H1 (cell line): ENCODE results near the gene ACACA. TPM values are rescaled to one million over a fixed set of nuclear protein-coding genes. Genes with fewer than 3 reads are reported as not detected.

Source experiments
- CTCF ChIA-PET: fragments of 300-600 bp; sonication (Branson Sonifier 250); formaldehyde crosslinking; loops from one replicate; lab custom pipeline; 2021; ENCODE audit not compliant: partially characterized antibody; lab: Charles Lee
- POLR2A ChIA-PET: fragments of 300-600 bp; sonication (Branson Sonifier 250); formaldehyde crosslinking; loops from one replicate; lab custom pipeline; 2021; ENCODE audit warnings: inconsistent platforms; ENCODE audit not compliant: partially characterized antibody; lab: Charles Lee
- DNase-seq, 2 experiments: peaks; one replicate each; pipeline versions ENCODE4 v3.0.0 to v3.0.0-alpha.2; 2010 to 2022; ENCODE audit warnings: low spot score in 2 of 2, low read depth in 1 of 2, mixed read lengths in 1 of 2
- FAIRE-seq: peaks from 2 replicates; lab custom pipeline; 2011; peaks lifted over from hg19 to GRCh38; lab: Jason Lieb, UNC
- H2AFZ ChIP-seq: 2 replicates; pipeline ENCODE4 v1.8.1; 2012; ENCODE audit warnings: low read length, inconsistent platforms
- H2AK5ac ChIP-seq: 2 replicates; pipeline ENCODE4 v1.6.1; 2013; ENCODE audit warnings: low read depth, low read length
- H2BK120ac ChIP-seq: replicated peaks from 2 replicates; pipeline ENCODE3; 2013; ENCODE audit warnings: low read depth, low read length, inconsistent platforms
- H2BK12ac ChIP-seq: 2 replicates; pipeline ENCODE4 v1.6.1; 2013; ENCODE audit warnings: low read depth, low read length
- H2BK15ac ChIP-seq: 2 replicates; pipeline ENCODE4 v1.6.1; 2013; ENCODE audit warnings: low read length
- H2BK20ac ChIP-seq: 2 replicates; pipeline ENCODE4 v1.6.1; 2013; ENCODE audit warnings: low read length
- H2BK5ac ChIP-seq: 2 replicates; pipeline ENCODE4 v1.6.1; 2013; ENCODE audit warnings: low read depth, low read length
- H3K14ac ChIP-seq: 2 replicates; pipeline ENCODE4 v1.6.1; 2013; ENCODE audit warnings: inconsistent platforms; ENCODE audit not compliant: insufficient read length
- H3K18ac ChIP-seq: 2 replicates; pipeline ENCODE4 v1.6.1; 2013; ENCODE audit warnings: low read length; ENCODE audit errors: extremely low read depth
- H3K23ac ChIP-seq: 2 replicates; pipeline ENCODE4 v1.6.1; 2013; ENCODE audit warnings: inconsistent platforms; ENCODE audit not compliant: insufficient read length
- H3K23me2 ChIP-seq: 2 replicates; pipeline ENCODE4 v1.6.1; 2013; ENCODE audit warnings: low read depth, low read length
- H3K27ac ChIP-seq: 2 replicates; pipeline ENCODE4 v1.6.1; 2011; ENCODE audit warnings: low read depth, low read length, inconsistent platforms
- H3K27me3 ChIP-seq, 4 experiments: replicated peaks in 1 of 4; 1 replicate in 1 of 4; 2 replicates in 3 of 4; pipeline versions ENCODE4 v1.6.1 to v1.8.1; 2011 to 2013; ENCODE audit warnings: low read length in 3 of 4, mild to moderate bottlenecking in 3 of 4, inconsistent platforms in 2 of 4, mixed read lengths in 2 of 4, moderate library complexity in 1 of 4; ENCODE audit not compliant: control insufficient read depth in 3 of 4, insufficient read depth in 3 of 4; ENCODE audit errors: extremely low read depth in 1 of 4
- H3K36me3 ChIP-seq, 4 experiments: 2 replicates each; pipeline versions ENCODE4 v1.6.1 to v1.8.1; 2011 to 2013; ENCODE audit warnings: mild to moderate bottlenecking in 4 of 4, low read length in 3 of 4, moderate library complexity in 2 of 4, control low read depth in 1 of 4, inconsistent platforms in 1 of 4; ENCODE audit not compliant: insufficient read depth in 4 of 4, control insufficient read depth in 2 of 4
- H3K4ac ChIP-seq: replicated peaks from 2 replicates; pipeline ENCODE3; 2013; ENCODE audit warnings: low read length, low read depth, mixed read lengths, inconsistent platforms; ENCODE audit not compliant: insufficient read length
- H3K4me1 ChIP-seq, 4 experiments: replicated peaks in 1 of 4; 1 replicate in 1 of 4; 2 replicates in 3 of 4; pipeline versions ENCODE4 v1.6.1 to v1.8.1; 2011 to 2013; ENCODE audit warnings: low read length in 3 of 4, inconsistent platforms in 2 of 4, mixed read lengths in 1 of 4; ENCODE audit not compliant: insufficient read depth in 4 of 4, control insufficient read depth in 3 of 4
- H3K4me2 ChIP-seq, 2 experiments: 2 replicates each; pipeline versions ENCODE4 v1.6.1 to v1.8.1; 2011 to 2013; ENCODE audit warnings: low read depth in 2 of 2, low read length in 2 of 2, control low read depth in 1 of 2, inconsistent platforms in 1 of 2, mild to moderate bottlenecking in 1 of 2; ENCODE audit not compliant: insufficient read depth in 1 of 2
- H3K4me3 ChIP-seq, 4 experiments: fragments of 200-600, 300-600 bp in 1 of 4; sonication (generic), shearing (Covaris generic), sonication (Bioruptor Twin) in 1 of 4; 2 replicates each; pipeline versions ENCODE4 v1.5.1 to v1.8.1; 2011 to 2016; ENCODE audit warnings: low read length in 4 of 4, low read depth in 3 of 4, control low read depth in 2 of 4, inconsistent platforms in 2 of 4, mild to moderate bottlenecking in 2 of 4, mixed read lengths in 1 of 4, moderate library complexity in 1 of 4; ENCODE audit not compliant: insufficient read depth in 2 of 4; ENCODE audit errors: extremely low read depth in 1 of 4
- H3K56ac ChIP-seq: replicated peaks from 2 replicates; pipeline ENCODE3; 2013; ENCODE audit warnings: low read depth, mild to moderate bottlenecking, mixed read lengths, low read length, inconsistent platforms; ENCODE audit not compliant: insufficient read length
- H3K79me1 ChIP-seq: 2 replicates; pipeline ENCODE4 v1.6.1; 2013; ENCODE audit warnings: low read depth, low read length, control low read depth
- H3K79me2 ChIP-seq, 2 experiments: 2 replicates each; pipeline versions ENCODE4 v1.6.1 to v1.8.1; 2012 to 2013; ENCODE audit warnings: low read length in 2 of 2, mild to moderate bottlenecking in 2 of 2, inconsistent platforms in 1 of 2; ENCODE audit not compliant: insufficient read depth in 2 of 2, control insufficient read depth in 1 of 2
- H3K9ac ChIP-seq, 4 experiments: replicated peaks in 1 of 4; 1 replicate in 1 of 4; 2 replicates in 3 of 4; pipeline versions ENCODE4 v1.6.1 to v1.8.1; 2011 to 2013; ENCODE audit warnings: low read depth in 3 of 4, low read length in 3 of 4, control low read depth in 2 of 4, mild to moderate bottlenecking in 2 of 4, moderate library complexity in 2 of 4, inconsistent platforms in 1 of 4; ENCODE audit errors: extremely low read depth in 1 of 4
- H3K9me3 ChIP-seq, 2 experiments: 2 replicates each; pipeline versions ENCODE4 v1.6.1 to v1.8.1; 2012 to 2013; ENCODE audit warnings: mild to moderate bottlenecking in 2 of 2, moderate library complexity in 2 of 2, control low read depth in 1 of 2, inconsistent platforms in 1 of 2, low read depth in 1 of 2, low read length in 1 of 2, mixed read lengths in 1 of 2; ENCODE audit not compliant: insufficient read depth in 2 of 2
- H4K20me1 ChIP-seq, 2 experiments: replicated peaks in 1 of 2; 2 replicates each; pipeline versions ENCODE3 to v1.8.1; 2011 to 2013; ENCODE audit warnings: inconsistent platforms in 2 of 2, low read length in 2 of 2, mild to moderate bottlenecking in 1 of 2; ENCODE audit not compliant: insufficient read depth in 2 of 2, control insufficient read depth in 1 of 2
- H4K5ac ChIP-seq: 2 replicates; pipeline ENCODE4 v1.6.1; 2013; ENCODE audit warnings: low read length, low read depth, mixed read lengths, inconsistent platforms; ENCODE audit not compliant: insufficient read length
- H4K8ac ChIP-seq: 2 replicates; pipeline ENCODE4 v1.8.0; 2013; ENCODE audit warnings: mild to moderate bottlenecking, moderate library complexity, low read length, inconsistent platforms; ENCODE audit not compliant: insufficient read depth; ENCODE audit errors: extremely low read depth
- H4K91ac ChIP-seq: replicated peaks from 2 replicates; pipeline ENCODE3; 2013; ENCODE audit warnings: low read length, mixed read lengths, inconsistent platforms; ENCODE audit not compliant: insufficient read length
- ATF2 ChIP-seq: IDR thresholded peaks from 2 replicates; pipeline ENCODE4 v1.6.1; 2012; ENCODE audit warnings: low read length, inconsistent platforms
- BACH1 ChIP-seq: IDR thresholded peaks from 2 replicates; pipeline ENCODE4 v1.6.1; 2012; ENCODE audit warnings: low read length, improper control_type of control experiment
- CBX8 ChIP-seq: fragments of 300-800, 300-1000 bp; sonication (generic); IDR thresholded peaks from 2 replicates; pipeline ENCODE4 v1.7.1; 2016; ENCODE audit warnings: low read depth, low read length, borderline replicate concordance
- CHD2 ChIP-seq: IDR thresholded peaks from 2 replicates; pipeline ENCODE4 v1.6.1; 2012; ENCODE audit warnings: low read length, improper control_type of control experiment
- FOSL1 ChIP-seq: IDR thresholded peaks from 2 replicates; pipeline ENCODE4 v1.6.1; 2011; ENCODE audit warnings: mild to moderate bottlenecking, low read depth, low read length, moderate library complexity; ENCODE audit not compliant: insufficient read depth
- HDAC6 ChIP-seq: IDR thresholded peaks from one replicate; pipeline ENCODE4 v1.7.1; 2012; ENCODE audit warnings: low read depth, mild to moderate bottlenecking, inconsistent platforms, low read length, moderate library complexity
- RAD21 ChIP-seq, 2 experiments: IDR thresholded peaks in 1 of 2; conservative IDR thresholded peaks in 1 of 2; 2 replicates each; pipeline ENCODE4 v1.6.1; 2011; ENCODE audit warnings: low read depth in 2 of 2, low read length in 2 of 2, improper control_type of control experiment in 1 of 2, inconsistent platforms in 1 of 2, mild to moderate bottlenecking in 1 of 2, moderate library complexity in 1 of 2
- SRF ChIP-seq: IDR thresholded peaks from 2 replicates; pipeline ENCODE4 v1.6.1; 2011; ENCODE audit warnings: mild to moderate bottlenecking, low read depth, low read length, moderate library complexity
- YY1 ChIP-seq: IDR thresholded peaks from 2 replicates; pipeline ENCODE4 v1.6.1; 2011; ENCODE audit warnings: low read depth, mild to moderate bottlenecking, low read length
- WGBS, 2 experiments: shearing (Covaris generic) in 1 of 2; methylation state at CpG; one replicate each; pipeline versions ENCODE4 v1.1.6 to v1.1.7; 2013 to 2015; ENCODE audit warnings: low lambda C conversion rate in 2 of 2, mixed read lengths in 2 of 2, inconsistent platforms in 1 of 2, low coverage in 1 of 2, missing lambda C conversion rate in 1 of 2; ENCODE audit not compliant: insufficient replicate concordance in 2 of 2, insufficient coverage in 1 of 2, insufficient read length in 1 of 2; ENCODE audit errors: extremely low coverage in 1 of 2, missing lambda C conversion rate in 1 of 2; 5-methylcytosine and 5-hydroxymethylcytosine counted together
- polyA plus RNA-seq, 7 experiments: library from polyadenylated mRNA; depleted of rRNA in 3 of 7; stranded (reverse) in 5 of 7; unstranded in 2 of 7; fragments of >200 nt in 5 of 7; fragments of 200-250 nt in 2 of 7; gene quantifications; 1 replicate in 5 of 7; 2 replicates in 1 of 7; 4 replicates in 1 of 7; pipeline versions ENCODE4 v1.2.1 to v1.2.3, GENCODE V29; 2011 to 2013; ENCODE audit warnings: missing spikeins in 2 of 7, mixed read lengths in 2 of 7
- total RNA-seq: library from RNA; stranded (reverse); fragmentation: NEBNext Ultra II Directional; extraction: Animal tissue kit (Norgen Biotek cat#: 25700); gene quantifications from 2 replicates; pipeline ENCODE4 v1.2.1, GENCODE V29; 2021

Gene ACACA
- total and polyA plus RNA-seq, 2 of the 8 experiments (the other 6 are each of a cell fraction or from before 2014, with no cell fraction given): 74.0 to 160 TPM

- Histone ChIP-seq H3K14ac (no peak overlapping the region), H3K4me1 (no peaks in the 10 kb centered on the region), H3K56ac (no peak overlapping the region), H4K91ac (no peak overlapping the region), H2AK5ac (no peak overlapping the region), H3K27ac (no peak overlapping the region), H3K23ac (no peak overlapping the region), H3K4ac (no peak overlapping the region), H3K79me1 (no peaks in the 10 kb centered on the region), H2BK120ac (no peak overlapping the region), H3K9ac (no peak overlapping the region), H3K9me3 (no peaks in the 10 kb centered on the region), H3K79me2 (no peaks in the 10 kb centered on the region), H2BK12ac (no peak overlapping the region), H3K36me3 (peaks cover 10 to 55% (median 36%) of the 10 kb centered on the region in 4 experiments), H3K4me2 (no peak overlapping the region), H3K23me2 (no peaks in the 10 kb centered on the region), H2BK15ac (no peak overlapping the region), H2AFZ (no peak overlapping the region), H4K5ac (no peak overlapping the region), H4K20me1 (no peaks in the 10 kb centered on the region), H3K4me3 (no peak overlapping the region), H2BK20ac (no peak overlapping the region), H2BK5ac (no peak overlapping the region), H3K18ac (no peak overlapping the region), H3K27me3 (no peaks in the 10 kb centered on the region), H4K8ac (no peak overlapping the region)
- CTCF ChIA-PET: interaction anchor here (0.9 kb wide), 1 partner anchor 50 kb away, joined by 4 read pairs; no protein-coding TSS in a partner anchor
- POLR2A ChIA-PET: interaction anchor here (1.7 kb wide), 1 partner anchor 9 kb away, joined by 4 read pairs; no protein-coding TSS in a partner anchor
- FAIRE-seq: no peak
- 97% methylated on average over 11 of the region's 11 CpGs; no CpG with 5 or more reads in 1 of the 2 experiments for WGBS, 2 experiments
- no peak for DNase-seq
- TF ChIP-seq SRF: no peak
- no peak for TF ChIP-seq YY1
- no peak for TF ChIP-seq HDAC6
- TF ChIP-seq ATF2: no peak
- no peak for TF ChIP-seq BACH1
- TF ChIP-seq FOSL1: no peak
- TF ChIP-seq CBX8: no peak
- no peak for TF ChIP-seq CHD2
- no peak for TF ChIP-seq RAD21 (IDR thresholded peaks at IDR 0.05 in 1 of 2, conservative IDR thresholded peaks at IDR 0.05 in 1 of 2; ENCODE audit: low read depth in 2 of 2, low read length in 2 of 2)
These were observed 218.5 kb downstream of the ACACA start for GRCh38 chr17:37188157-37188556.
